Endothelial cell of hepatic sinusoid (primary cell): ENCODE measurements around the gene C11orf68.

ENCODE experiments used
- in situ Hi-C: cut with HindIII; loops from 2 replicates; pipeline ENCODE4 v1.10.0; 2017; ENCODE audit warnings: low sequenced_read_pairs

Gene C11orf68

DNA sequence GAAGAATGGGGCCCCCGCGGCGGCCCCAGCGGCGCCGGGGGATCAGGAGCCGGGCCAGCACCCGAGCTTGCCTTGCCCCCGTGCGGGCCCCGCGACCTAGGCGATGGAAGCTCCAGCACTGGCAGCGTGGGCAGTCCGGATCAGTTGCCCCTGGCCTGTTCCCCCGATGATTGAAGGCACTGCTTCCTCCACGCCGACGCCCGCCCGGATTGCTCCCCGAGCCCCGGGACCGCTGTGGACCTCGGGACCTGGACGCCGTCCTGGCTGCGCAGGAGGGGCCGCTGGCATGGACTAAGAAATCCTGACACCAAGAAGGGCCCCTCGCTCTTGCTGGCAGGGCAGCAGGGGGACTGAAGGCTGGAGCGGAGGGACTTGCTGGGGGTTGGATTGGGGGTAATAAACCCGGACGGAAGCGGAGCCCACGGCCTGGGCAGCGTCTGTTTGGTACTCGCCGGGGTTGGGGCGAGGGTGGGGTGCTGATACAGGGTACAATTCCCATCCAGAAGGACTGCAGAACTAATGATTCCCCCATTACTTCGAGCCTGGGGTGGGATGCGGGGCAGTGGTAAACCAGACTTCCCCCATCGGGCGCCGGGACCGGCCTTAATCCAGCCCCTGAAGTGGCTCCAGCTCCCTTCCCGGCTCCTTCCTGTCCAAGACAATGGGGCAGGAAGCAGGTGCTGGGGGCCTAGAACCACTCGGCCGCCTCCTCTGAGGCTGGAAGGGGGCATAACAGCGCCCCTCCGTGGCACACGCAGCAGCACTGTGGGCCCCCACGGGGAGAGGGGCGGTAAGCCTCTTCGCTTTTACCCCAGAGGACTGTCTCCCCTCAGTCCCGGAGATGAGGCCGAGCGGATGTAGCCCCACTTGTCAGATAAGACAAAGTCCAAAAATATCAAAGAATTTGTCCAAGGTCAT lies 27.4 kb downstream of the C11orf68 start:
- in situ Hi-C loops: loop anchor here (10.0 kb wide), 1 partner anchor 257 kb away; the partner anchor contains the start of gene SIPA1

DNA sequence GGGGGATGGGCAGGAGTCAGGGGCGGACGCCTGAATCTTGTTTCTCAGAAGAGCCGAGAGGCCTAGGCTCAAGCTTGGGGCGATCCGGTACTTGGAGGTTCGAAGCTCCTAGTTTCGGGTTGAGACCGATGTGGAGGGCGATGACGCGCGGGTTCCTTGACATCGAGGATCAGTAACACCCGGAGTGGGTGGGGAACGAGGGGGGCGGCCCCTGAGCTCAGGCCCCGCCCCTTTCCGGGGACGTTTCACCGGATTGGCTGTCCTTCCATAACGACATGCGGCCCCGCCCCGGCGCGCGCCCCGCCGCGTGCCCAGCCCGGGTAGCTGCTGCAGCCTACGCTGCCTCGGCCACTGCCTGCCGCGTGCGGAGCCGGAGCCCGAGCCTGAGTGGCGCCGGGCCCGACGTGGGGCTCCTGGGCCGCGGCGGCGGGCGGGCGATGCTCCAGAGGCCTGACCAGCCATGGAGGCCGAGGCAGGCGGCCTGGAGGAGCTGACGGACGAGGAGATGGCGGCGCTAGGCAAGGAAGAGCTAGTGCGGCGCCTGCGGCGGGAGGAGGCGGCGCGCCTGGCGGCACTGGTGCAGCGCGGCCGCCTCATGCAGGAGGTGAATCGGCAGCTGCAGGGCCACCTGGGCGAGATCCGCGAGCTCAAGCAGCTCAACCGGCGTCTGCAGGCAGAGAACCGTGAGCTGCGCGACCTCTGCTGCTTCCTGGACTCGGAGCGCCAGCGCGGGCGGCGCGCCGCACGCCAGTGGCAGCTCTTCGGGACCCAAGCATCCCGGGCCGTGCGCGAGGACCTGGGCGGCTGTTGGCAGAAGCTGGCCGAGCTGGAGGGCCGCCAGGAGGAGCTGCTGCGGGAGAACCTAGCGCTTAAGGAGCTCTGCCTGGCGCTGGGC lies 28.3 kb downstream of the C11orf68 start, which contains the start of gene CCDC85B:
TSS of gene CCDC85B (plus strand) at position 350 of the 895 bp plus-strand sequence. CDS start at position 461, 111 bp downstream.
- in situ Hi-C loops: loop anchor here (10.0 kb wide), 1 partner anchor 256 kb away; the partner anchor contains the start of gene SIPA1

DNA sequence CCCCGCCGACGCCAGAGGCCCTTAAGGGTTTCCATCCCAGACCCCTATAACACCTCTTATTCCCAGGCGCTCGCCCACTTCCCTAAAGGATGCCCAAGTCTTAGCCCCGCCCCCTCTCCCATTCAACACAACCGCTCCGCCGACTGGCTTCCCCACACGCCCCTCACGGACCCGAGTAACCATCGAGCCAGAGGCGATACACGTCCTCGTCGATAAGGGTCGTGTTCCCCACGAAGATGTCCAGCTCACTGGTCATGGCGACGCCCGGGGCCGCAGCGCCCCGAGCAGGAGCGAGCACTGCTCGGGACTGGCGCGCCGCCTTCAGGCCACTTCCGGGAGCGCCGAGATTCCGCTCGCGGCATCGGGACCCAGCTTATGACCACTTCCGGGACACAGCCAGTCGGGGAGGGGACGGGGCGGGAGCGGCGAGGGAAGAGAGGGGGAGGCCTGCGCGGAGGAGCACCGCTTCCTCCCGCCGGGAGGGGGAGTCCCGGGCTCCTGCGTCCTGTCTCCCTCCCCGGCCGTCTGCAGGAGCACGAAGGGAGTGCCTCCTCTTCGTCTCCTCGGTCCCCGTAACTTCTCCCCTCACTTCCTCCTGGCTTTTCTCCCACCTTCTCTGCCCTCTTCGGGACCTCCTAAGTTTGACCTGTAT lies 30.6 kb downstream of the C11orf68 start, which contains the start of gene FIBP:
TSS of gene FIBP (minus strand) at position 309 of the 652 bp plus-strand sequence. CDS start at position 256, 53 bp downstream.
- in situ Hi-C loops: no loop called here

DNA sequence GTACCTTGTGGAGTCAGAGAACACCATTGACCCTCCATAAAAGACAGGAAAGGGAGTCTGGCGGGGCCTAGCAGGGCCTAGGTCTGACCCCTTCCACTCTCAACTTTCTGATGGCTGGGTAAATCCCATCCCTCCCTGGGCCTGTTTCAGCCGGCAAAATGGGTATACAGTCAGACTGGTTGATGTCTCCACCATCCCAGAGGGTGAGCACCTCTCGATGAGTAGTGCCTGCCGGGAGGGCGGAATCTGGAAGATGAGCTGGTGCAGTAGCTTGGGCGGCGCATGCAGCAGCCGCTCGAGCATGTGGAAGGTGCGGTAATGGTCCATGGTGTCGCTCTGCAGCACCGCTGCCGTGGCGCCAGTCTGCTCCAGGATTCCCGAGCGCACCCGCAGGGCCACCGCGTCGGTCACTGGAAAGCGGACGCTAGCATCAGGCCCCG lies 31.1 kb downstream of the C11orf68 start:
- in situ Hi-C loops: no loop called here

DNA sequence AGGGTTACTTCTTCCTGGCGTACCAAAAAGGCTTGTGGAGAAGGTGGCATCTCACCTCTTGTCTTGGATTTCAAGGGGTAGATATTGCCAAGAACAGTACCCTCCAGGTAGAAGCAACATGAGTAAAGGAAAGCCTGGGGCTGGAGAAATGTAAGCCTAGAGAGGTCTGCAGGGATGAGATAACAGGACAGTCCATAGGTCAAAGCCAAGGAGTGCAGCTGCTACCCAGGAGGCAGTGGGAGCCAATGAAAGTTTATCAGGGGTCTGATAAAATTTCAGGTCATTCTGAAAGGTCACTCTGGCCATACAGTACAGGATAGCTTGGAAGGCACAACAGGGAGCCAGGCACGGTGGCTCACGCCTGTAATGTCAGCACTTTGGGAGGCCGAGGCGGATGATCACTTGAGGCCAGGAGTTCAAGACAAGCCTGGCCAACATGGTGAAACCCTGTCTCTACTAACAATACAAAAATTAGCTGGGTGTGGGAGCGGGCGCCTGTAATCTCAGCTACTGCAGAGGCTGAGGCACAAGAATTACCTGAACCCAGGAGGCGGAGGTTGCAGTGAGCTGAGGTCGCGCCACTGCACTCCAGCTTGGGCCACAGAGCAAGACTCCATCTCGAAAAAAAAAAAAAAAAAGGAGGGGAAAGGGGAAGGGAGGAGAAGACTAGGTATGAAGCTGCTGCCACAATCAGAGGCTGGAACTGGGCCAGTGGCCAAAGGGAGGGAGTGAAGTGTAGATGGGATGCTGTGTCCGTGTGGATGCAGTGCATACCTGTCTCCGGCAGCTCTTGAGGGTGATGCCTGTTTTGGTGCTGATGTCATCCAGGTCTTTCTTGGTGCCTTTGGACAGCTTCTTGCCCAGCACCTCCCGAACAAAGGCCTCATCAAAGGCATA lies 31.8 kb downstream of the C11orf68 start:
- in situ Hi-C loops: no loop called here

DNA sequence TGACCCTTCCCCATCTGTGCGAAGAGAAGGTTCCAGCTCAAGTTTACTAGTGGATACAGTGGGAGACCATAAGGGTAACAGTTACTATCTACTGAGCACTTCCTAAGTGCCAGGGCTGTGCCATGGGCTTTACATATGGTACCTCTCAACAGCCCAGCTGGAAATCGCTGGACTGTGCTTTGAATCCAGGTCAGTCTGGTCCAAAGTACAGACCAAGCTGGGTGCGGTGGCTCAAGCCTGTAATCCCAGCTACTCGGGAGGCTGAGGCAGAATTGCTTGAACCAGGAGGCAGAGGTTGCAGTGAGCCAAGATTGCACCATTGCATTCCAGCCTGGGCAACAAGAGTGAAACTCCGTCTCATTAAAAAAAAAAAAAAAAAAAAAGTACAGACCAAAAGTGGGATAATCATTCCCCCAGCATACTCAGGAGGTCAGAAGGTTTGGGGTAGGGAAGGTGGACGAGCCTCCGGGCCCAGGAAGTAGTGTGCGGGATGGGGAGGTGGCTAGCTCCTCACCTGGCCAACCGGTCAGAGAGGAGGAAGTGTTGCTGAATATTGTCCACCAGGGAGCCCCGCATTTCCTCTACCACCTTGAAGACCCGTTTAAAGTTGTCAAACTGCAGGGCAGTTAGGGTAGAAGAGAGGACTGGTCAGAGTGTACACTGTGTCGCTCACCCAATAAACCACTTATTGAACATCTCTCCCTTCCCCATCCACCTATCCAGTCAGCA lies 32.9 kb downstream of the C11orf68 start:
- in situ Hi-C loops: no loop called here

DNA sequence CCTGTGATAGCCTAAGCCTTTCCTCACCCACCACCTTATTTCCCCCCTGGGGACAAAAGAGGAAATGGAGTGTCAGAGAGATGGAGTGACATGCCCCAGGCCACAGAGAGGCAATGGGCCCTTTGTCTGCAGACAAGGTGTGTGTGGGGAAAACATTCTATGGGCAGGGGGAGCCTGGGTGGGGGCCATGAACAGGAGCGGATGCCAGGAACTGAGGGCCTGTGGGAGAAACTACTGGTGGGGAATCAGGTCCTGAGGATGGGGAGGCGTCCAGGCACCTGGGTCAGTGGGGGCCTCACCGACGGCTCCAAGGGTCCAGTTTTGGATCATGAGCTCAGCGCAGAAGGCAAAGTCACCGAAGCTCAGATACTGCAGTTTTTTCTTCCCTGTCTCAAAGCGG lies 33.6 kb downstream of the C11orf68 start:
- in situ Hi-C loops: no loop called here

DNA sequence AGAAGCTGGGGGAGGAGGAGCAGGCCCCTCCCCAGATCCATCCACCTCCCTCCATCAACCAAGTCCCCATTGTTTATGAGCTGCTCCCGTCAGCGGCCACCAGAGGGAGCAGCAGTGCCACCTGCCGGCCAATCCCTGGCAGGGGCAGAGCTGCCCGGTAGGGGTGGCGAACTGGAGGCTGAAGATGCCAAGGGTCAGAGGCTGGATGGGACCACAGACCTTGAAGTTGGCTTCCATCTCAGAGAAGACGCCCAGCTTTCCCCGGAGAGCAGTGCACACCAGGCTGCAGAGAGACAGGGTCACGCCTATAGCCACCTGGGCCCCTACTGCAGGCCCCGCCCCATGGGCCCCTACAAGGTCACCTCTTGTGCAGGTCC lies 34.2 kb downstream of the C11orf68 start:
- in situ Hi-C loops: no loop called here

DNA sequence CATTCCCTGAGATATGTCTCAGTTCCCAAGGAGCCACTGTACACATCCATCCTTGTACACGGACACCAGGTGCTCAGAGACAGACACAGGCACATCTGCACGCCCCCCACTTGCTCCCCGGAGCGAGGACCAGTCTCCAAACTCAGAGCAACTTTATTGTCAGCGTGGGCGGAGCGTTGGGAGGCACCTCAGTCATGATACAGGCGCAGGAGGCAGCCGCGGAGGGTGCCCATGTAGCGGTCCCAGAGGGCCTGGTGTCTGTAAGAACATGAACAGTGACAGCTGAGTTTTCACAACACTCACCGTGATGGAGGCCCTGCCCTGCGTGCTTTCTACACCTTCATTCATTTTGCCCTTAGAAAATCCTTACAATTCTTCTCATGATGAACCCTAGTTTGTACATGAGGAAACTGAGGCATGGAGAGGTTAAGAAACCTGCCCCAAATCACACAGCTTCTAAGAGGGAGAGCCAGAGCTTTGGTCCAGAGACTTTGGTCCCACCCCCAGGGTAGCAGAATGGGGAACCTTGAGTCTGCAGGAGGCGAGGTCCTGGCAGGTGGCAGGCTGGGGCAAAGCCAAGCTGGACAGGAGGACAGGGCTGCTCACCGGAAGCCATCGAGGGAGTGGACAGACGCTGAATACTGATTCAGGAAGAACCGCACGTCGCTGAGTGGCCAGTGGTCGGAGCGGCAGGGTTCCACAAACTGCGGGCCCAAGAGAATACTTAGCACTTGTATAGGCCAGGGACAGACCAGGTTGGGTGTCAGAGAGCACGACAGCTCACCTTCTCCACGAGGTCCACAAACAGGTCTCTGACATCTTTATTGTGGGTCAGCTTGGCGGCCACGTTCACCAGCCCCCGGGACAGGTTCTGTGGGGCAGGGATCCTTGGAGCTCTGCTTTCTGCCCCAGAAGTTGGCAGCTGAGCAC lies 34.8 kb downstream of the C11orf68 start:
- in situ Hi-C loops: no loop called here

DNA sequence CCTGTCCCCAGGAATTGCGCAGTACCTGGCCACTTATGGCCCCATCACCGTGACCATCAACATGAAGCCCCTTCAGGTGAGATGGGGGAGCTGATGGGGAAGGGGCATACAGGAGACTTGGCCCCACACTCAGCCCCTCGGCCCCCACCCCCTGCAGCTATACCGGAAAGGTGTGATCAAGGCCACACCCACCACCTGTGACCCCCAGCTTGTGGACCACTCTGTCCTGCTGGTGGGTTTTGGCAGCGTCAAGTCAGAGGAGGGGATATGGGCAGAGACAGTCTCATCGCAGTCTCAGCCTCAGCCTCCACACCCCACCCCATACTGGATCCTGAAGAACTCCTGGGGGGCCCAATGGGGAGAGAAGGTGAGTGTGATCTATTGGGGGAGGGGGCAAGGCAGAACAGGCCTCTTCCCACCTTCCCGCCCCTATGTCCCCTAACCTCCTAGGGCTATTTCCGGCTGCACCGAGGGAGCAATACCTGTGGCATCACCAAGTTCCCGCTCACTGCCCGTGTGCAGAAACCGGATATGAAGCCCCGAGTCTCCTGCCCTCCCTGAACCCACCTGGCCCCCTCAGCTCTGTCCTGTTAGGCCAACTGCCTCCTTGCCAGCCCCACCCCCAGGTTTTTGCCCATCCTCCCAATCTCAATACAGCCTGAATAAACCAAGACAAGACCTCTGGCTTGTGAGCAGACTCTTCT lies 35.7 kb downstream of the C11orf68 start:
- in situ Hi-C loops: no loop called here

DNA sequence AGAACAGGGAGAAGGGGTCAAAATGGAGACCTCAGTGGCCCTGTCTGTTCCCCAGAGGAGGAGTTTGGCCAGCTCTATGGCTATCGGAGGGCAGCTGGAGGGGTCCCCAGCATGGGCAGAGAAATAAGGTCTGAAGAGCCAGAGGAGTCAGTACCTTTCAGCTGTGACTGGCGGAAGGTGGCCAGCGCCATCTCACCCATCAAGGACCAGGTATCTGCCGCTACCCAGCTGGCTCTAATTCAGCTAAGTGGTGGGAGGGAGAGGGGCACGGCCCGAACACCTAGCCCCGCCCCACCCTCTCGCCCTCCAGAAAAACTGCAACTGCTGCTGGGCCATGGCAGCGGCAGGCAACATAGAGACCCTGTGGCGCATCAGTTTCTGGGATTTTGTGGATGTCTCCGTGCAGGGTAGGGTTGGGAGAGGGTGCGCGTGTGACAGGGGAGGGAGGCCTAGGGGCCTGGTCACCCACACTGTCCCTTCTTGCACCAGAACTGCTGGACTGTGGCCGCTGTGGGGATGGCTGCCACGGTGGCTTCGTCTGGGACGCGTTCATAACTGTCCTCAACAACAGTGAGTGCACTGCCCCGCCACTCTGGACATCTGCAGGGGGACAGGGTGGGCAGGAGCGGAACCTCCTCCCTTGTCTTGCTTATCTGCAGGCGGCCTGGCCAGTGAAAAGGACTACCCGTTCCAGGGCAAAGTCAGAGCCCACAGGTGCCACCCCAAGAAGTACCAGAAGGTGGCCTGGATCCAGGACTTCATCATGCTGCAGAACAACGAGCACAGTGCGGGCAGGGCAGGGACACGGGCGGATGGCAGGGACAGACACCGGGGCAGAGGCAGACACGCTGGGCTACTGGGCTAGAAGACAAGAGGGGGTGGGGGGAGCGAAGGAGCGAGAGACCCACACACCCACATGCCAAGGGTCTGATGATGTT lies 36.5 kb downstream of the C11orf68 start:
- in situ Hi-C loops: no loop called here

DNA sequence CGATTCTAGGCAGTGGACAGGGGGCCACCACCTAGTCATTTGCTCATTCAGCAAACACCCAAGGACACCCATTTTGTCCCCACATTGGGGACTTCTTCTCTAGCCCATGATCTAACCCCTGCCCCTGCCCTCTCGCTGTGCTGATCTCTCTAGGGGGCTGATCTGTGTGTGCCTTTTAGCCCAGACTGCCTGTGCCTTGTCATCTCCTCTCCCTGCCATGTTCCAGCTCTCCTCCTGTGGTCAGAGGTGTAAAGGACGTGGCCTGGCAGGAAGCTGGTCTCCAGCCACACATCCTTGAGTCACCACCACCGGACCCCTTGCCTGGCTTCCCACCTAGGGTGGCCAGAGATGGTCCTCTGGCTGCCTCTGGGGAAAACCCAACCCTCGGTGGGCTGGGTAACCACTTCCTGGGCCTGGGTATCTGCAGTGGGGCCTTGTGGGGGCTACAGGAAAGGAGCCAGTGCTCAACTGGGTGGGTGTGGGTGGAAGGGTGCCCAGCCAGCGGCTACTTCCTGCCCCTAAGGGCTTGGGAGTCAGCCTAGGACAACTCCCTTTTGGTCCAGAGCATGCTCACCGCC lies 37.9 kb downstream of the C11orf68 start:
- in situ Hi-C loops: no loop called here

DNA sequence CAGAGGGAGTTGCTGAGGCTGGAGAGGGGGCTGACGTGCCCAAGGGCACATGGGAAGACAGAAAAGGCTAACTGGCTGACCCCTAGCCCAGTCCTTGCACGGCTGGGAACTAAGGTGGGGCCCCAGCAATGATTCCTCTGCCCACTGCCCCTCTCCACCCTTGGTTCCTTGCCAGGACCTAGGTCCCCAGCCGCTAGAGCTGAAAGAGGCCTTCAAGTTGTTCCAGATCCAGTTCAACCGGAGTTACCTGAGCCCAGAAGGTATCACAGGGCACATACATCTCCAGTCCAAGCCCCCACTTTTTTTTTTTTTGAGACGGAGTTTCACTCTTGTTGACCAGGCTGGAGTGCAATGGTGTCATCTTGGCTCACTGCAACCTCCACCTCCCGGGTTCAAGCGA lies 38.8 kb downstream of the C11orf68 start:
- in situ Hi-C loops: no loop called here

DNA sequence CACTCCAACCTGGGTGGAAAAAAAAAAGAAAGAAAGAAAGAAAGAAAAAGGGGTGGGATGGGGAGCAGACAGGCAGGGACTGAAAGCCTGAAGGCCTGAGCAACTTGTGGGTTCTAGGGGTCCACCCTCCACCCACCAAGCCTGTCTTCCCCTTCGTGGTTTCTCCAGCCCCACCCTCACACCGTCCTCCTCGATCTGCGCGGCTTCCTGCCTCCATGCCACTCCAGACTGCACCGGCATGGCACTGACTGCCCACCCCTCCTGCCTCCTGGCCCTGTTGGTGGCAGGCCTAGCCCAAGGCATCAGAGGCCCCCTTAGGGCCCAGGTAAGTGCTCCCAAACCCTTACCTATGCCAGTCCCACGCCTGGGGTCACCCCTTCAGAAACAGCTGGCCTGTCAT lies 39.2 kb downstream of the C11orf68 start, which contains the start of gene CTSW:
TSS of gene CTSW (plus strand) at position 221 of the 400 bp plus-strand sequence. CDS start at position 239, 18 bp downstream.
- in situ Hi-C loops: no loop called here

DNA sequence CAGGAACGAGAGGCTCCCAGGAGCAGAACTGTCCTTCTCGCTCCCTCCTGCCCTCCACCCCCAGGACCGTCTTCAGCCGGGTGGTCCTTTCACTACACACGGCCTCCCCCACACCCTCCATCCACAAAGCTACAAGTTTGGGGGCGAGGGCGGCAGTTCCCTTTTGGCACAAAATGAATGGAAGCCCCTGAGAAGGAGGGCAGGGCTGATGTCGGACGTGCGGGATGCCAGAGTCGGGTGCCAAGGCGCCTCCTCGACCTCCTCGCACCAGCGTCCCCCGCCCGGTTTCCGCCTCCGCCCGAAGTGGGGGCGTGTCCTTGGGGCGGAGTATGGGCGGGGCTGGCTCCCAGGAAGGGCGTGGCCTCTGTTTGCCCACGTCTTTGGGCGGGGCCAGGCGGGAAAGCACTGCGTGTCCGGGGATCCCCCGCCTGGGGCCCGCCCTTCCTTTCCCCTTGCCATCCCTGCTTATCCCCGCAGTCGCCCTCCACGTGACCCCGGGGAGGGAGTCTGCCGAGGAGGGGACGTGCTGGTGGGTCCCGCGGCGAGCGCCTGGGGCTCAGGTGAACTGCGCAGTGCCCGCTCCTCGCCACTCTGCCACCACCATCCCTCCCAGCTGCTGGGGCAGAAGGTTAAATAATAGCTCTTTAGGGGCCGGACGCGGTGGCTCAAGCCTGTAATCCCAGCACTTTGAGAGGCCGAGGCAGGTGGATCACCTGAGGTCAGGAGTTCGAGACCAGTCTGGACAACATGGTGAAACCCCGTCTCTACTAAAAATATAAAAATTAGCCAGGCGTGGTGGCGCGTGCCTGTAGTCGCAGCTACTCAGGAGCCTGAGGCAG lies 45.3 kb downstream of the C11orf68 start:
- in situ Hi-C loops: no loop called here
